ENCODE measurements around the gene OARD1. TPM values are rescaled to one million over a fixed set of nuclear protein-coding genes. Genes with fewer than 3 reads are reported as not detected.
"Not testable (repeated sequence)": the region's sequence is repeated elsewhere in the genome, so short reads cannot be mapped to it uniquely, and the experiment has no call there.

The OARD1 gene
- total RNA-seq, 2 donors from 2014 or later: 15.0 to 27.4 TPM

DNA sequence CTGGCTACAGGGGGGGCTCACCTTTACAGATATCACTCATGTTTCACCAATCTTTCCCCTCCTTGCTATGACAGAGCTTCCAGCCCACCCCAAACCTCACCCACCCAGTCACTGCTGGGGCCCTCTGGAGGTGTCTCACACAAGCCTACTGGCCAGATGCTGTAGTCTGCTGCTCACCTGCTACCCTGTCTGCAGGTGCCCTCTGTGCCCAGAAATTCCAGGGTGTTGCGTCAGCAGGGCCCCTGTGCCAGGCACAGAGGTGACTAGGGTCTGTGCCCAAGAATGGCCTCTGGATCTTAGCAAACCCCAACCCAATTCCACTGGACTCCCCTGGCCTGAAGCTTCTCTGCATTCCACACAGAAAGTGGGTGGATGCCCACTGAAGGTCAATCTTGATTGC lies 54.5 kb downstream of the OARD1 start:
- ATAC-seq (no peak), DNase-seq (peak; percentile 36 to 61 (median 51))
- no peaks in the 10 kb centered on the region for H3K36me3 ChIP-seq (replicated peaks in 1 of 2; ENCODE audit: insufficient read depth in 1 of 2, low read depth in 2 of 2)
- peak overlapping the region in 3 of 4 donors; percentile 7 to 29 (median 15) for H3K27ac ChIP-seq
- TF ChIP-seq, protein P1, sequence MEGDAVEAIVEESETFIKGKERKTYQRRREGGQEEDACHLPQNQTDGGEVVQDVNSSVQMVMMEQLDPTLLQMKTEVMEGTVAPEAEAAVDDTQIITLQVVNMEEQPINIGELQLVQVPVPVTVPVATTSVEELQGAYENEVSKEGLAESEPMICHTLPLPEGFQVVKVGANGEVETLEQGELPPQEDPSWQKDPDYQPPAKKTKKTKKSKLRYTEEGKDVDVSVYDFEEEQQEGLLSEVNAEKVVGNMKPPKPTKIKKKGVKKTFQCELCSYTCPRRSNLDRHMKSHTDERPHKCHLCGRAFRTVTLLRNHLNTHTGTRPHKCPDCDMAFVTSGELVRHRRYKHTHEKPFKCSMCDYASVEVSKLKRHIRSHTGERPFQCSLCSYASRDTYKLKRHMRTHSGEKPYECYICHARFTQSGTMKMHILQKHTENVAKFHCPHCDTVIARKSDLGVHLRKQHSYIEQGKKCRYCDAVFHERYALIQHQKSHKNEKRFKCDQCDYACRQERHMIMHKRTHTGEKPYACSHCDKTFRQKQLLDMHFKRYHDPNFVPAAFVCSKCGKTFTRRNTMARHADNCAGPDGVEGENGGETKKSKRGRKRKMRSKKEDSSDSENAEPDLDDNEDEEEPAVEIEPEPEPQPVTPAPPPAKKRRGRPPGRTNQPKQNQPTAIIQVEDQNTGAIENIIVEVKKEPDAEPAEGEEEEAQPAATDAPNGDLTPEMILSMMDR (IDR thresholded peaks at IDR 0.05): no peak
- no peak for TF ChIP-seq POLR2A (IDR thresholded peaks at IDR 0.05)
- no peaks in the 10 kb centered on the region for H3K27me3 ChIP-seq
- intact Hi-C loops (cut with DNase I): no loop called here
- no peak overlapping the region for H3K4me3 ChIP-seq
- H3K9me3 ChIP-seq: no peaks in the 10 kb centered on the region
- H3K4me1 ChIP-seq: peaks cover 84% of the 10 kb centered on the region
- 79% methylated on average over 1 of the region's 1 CpG; no CpG with 5 or more reads in 1 of the 2 donors for WGBS, 2 donors

DNA sequence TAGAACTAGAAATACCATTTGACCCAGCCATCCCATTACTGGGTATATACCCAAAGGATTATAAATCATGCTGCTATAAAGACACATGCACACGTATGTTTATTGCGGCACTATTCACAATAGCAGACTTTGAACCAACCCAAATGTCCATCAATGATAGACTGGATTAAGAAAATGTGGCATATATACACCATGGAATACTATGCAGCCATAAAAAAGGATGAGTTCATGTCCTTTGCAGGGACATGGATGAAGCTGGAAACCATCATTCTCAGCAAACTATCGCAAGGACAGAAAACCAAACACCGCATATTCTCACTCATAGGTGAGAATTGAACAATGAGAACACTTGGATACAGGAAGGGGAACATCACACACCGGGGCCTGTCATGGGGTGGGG lies 56.3 kb downstream of the OARD1 start:
- DNase-seq; ATAC-seq; intact Hi-C loops (cut with DNase I); H3K4me3 ChIP-seq; H3K27me3 ChIP-seq; H3K27ac ChIP-seq; H3K9me3 ChIP-seq; H3K36me3 ChIP-seq (replicated peaks in 1 of 2; ENCODE audit: insufficient read depth in 1 of 2, low read depth in 2 of 2): not testable (repeated sequence)
- H3K4me1 ChIP-seq: peaks cover 84% of the 10 kb centered on the region
- 98 to 100% methylated on average over 5 of the region's 5 CpGs for WGBS, 2 donors

DNA sequence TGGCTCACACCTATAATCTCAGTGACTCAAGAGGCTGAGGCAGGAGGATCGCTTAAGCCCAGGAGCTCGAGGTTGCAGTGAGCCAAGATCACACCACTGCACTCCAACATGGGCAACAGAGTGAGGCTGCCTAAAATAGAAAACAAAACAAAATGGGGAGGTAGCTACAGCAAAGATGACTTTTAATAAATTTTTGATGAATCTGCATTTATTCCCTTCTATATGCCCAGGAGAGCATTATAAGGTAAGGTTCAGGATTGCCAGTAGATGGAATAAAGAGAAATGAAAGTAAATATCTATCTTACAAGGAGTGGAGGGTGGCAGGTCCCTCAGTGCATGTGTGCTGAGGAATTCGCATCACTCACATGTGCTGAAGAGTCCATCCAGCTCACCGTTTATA lies 57.4 kb downstream of the OARD1 start:
- no peaks in the 10 kb centered on the region for H3K9me3 ChIP-seq
- no peaks in the 10 kb centered on the region for H3K36me3 ChIP-seq (replicated peaks in 1 of 2; ENCODE audit: insufficient read depth in 1 of 2, low read depth in 2 of 2)
- no peak for DNase-seq
- no peak for ATAC-seq
- TF ChIP-seq, protein P1 (IDR thresholded peaks at IDR 0.05): no peak
- no peak for TF ChIP-seq POLR2A (IDR thresholded peaks at IDR 0.05)
- H3K27ac ChIP-seq: peak overlapping the region in 3 of 4 donors; percentile 83 to 90 (median 84)
- H3K27me3 ChIP-seq: no peaks in the 10 kb centered on the region
- H3K4me3 ChIP-seq: no peak overlapping the region
- intact Hi-C loops (cut with DNase I): no loop called here
- H3K4me1 ChIP-seq: peaks cover 73% of the 10 kb centered on the region
- WGBS, 2 donors: 75 to 91% methylated on average over 4 of the region's 4 CpGs

Other genes starting within 250 kb of the OARD1 start
- 10 to 100 TPM; 17.4 to 30.3 TPM for gene UNC5CL, start 33.1 kb downstream of the OARD1 start, total RNA-seq
- gene TSPO2, start 29.9 kb downstream of the OARD1 start, total RNA-seq: not detected
- 1 to 10 TPM; 2.3 to 4.0 TPM for gene APOBEC2, start 19.2 kb downstream of the OARD1 start, total RNA-seq
- 10 to 100 TPM in 1 of 2 donors, 1 to 10 TPM in 1; 8.6 to 10.4 TPM for gene NFYA, start 618 bp upstream of the OARD1 start, total RNA-seq
- gene TREML1, start 82.0 kb upstream of the OARD1 start, total RNA-seq: not detected
- gene TREM2, start 90.8 kb upstream of the OARD1 start, total RNA-seq: 1 to 10 TPM; 3.6 TPM
- gene TREML2, start 128.8 kb upstream of the OARD1 start, total RNA-seq: not detected
- gene TREML4, start 156.0 kb upstream of the OARD1 start, total RNA-seq: not detected
- gene TREM1, start 214.3 kb upstream of the OARD1 start, total RNA-seq: not detected

All from body of pancreas (tissue), 4 donors.